NCI-H69 (cell line): ENCODE measurements around the gene DUSP3.
"Not testable (repeated sequence)": the region's sequence is repeated elsewhere in the genome, so short reads cannot be mapped to it uniquely, and the experiment has no call there.

ENCODE experiments used
- DNase-seq: peaks from one replicate; lab custom pipeline; 2025; lab: John Stamatoyannopoulos, UW

DUSP3 gene

DNA sequence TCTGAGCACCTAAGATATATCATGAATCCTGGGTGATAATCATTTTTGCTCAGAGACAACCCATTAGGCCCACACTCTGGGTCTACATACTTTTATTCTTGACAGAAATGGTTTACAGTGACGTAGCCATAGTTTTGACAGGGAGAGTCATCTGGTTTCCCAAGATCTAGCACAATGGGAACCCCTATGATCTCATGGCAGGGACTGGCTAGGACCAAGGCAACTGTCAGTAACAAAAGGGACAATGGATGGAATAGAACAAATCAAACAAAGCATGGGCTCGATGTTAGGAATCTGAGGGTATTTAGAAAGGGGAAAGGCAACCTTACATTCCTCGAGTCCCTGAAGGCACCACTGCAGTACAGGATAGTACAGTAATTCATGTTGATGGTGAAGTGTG lies 22.0 kb upstream of the DUSP3 start:
- no peak for DNase-seq

DNA sequence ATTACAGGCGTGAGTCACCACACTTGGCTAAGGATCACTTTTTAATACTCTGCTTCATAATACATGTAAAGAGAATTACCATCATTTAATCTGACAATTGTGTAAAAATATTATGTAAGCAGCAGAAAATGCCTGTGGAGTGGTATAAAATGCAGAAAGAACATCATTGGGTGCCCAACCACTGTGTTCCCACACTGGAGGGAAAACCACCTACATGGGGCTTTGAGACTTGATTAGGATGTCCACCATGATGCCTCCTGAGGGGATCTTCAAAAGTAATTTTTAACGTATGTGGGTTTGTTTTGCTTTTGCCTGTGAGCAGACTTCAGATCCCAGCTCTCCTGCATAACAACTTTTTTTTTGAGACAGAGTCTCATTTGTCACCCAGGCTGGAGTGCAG lies 20.3 kb upstream of the DUSP3 start:
- no peak for DNase-seq

DNA sequence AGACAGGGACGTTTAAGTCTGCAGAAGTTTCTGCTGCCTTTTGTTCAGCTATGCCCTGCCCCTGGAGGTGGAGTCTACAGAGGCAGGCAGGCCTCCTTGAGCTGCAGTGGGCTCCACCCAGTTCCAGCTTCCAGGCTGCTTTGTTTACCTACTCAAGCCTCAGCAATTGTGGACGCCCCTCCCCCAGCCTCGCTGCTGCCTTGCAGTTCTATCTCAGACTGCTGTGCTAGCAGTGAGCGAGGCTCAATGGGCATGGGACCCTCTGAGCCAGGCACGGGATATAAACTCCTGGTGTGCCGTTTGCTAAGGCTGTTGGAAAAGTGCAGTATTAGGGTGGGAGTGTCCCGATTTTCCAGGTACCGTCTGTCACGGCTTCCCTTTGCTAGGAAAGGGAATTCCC lies 19.2 kb upstream of the DUSP3 start:
- not testable (repeated sequence) for DNase-seq

DNA sequence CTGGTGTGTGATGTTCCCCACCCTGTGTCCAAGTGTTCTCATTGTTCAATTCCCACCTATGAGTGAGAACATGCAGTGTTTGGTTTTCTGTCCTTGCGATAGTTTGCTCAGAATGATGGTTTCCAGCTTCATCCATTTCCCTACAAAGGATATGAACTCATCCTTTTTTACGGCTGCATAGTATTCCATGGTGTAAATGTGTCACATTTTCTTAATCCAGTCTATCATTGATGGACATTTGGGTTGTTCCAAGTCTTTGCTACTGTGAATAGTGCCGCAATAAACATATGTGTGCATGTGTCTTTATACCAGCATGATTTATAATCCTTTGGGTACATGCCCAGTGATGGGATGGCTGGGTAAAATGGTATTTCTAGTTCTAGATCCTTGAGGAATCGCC lies 13.9 kb upstream of the DUSP3 start:
- DNase-seq = not testable (repeated sequence)

DNA sequence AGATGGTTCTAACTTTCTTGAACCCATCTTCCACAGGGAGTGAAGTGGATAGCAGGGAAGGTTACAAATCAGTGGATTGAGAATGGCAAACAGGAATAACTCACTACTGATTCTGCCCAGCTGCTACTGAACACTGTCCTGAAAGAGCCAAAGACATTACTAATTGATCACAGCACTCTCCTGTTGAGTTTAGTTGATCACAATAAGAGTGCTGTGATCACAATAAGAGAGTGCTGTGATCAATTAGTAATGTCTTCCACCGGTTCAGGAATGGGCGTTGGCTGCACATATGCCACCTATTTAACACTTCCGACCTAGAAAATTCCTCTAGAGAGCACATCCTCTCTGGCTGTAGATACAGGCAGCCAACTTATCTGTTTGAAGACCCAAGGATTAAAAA lies 12.8 kb upstream of the DUSP3 start:
- DNase-seq = peak; percentile 29

DNA sequence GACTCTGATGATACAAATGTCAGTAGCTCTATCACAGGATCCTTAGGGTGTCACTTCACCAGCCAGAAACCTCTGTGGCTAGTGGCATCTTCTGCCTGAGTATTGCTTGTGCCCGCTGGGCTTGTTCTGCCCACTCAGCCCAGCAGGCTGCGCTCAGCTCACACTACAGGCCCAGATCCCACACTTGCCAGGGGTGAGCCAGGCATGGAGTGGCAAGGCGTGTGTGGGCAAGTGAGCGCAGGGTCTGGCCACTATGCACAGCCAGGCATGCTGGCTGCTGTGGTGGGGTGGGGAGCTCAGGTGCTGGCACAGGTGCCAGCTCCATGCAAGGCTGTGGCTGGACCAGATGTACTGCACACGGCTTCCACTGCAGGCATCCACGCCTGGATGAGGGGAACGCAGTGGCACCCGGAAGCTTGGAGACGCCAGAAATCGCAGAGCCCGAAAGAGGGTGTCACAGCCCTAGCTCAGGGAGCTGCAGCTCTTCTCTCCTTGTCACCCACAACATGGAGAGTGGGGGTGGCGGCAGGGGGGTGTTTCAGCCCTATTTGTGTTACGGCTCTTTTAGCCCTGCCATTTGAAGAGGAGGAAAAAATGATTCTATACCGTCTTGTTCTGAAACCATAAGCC lies 11.6 kb upstream of the DUSP3 start:
- DNase-seq = peak; percentile 46

DNA sequence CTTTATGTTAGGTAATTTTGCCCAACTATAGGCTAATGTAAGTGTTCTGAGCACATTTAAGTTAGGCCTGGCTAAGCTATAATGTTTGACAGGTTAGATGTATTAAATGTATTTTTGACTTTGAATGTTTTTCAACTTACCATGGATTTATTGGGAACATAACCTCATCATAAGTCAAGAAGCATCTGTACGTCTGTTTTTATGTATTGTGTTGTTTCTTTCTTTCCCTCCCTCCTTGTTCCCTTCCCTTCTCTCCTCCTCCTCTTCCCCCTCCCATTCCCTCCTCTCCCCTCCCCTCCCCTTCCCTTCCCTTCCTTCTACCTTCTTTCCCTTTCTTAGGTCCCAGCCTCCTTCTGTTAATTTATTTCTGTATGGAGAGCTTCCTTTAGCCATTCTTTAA lies 10.7 kb upstream of the DUSP3 start:
- DNase-seq = no peak

DNA sequence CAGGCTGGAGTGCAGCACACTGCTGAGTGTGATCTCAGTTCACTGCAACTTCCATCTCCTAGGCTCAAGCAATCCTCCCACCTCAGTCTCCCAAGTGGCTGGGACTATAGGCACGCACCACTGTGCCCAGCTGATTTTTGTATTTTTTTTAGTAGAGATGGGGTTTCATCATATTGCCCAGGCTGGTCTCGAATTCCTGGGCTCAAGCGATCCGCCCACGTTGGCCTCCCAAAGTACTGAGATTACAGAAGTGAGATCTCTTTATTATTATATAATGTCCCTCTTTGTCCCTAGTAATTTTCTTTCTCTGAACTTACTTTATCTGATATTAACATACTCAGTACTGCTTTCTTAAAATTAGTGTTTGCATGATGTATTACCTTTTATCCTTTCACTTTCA lies 9.8 kb upstream of the DUSP3 start:
- no peak for DNase-seq

DNA sequence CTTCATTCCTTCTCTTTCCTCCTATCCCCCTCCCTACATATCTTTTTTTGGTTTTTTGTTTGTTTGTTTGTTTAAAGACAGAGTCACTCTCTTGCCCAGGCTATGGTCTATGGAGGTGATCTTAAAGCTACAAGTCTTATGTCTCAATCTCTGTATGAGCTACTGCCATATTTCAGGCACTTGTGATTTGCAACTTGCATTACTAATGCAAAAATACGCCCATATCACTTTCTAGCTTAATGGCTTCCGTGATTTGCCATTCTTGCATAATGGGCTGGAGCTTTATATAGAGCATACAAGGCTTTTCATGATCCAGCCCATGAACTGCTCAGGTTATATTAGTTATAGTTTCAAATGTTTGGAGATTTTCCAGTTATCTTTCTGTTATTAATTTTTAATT lies 9.0 kb upstream of the DUSP3 start:
- DNase-seq = no peak

DNA sequence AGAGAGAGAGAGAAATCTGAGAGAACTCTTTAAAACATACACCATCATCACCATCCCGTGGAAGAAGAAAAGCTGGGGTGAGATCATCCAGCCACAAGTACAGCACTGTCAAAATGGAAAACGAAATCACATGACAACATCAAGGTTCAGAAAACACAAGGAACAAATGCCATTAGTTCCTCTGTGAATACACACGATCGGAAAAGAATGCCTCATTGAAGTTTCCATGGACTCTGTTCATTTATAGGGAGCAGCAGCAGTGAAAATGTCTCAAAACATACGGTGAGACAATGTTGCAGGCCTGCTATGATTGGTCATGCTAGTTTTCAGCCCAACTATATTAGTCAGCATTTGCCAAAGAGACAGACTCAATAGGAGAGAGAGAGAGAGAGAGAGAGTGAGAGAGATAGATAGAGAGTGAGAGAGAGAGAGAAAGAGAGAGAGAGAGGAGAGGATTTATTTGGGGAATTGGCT lies 5.9 kb upstream of the DUSP3 start:
- no peak for DNase-seq

DNA sequence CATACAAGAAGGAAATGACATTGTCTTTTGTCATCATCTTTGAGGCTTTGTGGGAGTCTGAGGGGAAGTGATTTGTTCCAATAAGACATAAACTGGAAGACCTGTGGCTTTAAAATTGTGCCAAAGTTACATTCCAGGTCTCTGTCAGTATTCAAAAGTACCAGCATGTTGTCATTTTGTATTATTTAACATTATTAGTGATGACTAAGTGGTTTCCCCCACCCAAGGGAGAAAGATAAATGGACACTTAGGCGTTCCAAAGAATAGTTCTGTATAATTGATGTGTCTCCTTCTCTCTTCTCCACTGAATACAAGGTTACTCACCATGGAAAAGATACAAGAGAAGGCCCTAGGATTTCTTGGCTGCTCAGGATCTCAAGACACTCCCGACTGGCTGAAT lies 5.3 kb upstream of the DUSP3 start:
- DNase-seq = no peak

DNA sequence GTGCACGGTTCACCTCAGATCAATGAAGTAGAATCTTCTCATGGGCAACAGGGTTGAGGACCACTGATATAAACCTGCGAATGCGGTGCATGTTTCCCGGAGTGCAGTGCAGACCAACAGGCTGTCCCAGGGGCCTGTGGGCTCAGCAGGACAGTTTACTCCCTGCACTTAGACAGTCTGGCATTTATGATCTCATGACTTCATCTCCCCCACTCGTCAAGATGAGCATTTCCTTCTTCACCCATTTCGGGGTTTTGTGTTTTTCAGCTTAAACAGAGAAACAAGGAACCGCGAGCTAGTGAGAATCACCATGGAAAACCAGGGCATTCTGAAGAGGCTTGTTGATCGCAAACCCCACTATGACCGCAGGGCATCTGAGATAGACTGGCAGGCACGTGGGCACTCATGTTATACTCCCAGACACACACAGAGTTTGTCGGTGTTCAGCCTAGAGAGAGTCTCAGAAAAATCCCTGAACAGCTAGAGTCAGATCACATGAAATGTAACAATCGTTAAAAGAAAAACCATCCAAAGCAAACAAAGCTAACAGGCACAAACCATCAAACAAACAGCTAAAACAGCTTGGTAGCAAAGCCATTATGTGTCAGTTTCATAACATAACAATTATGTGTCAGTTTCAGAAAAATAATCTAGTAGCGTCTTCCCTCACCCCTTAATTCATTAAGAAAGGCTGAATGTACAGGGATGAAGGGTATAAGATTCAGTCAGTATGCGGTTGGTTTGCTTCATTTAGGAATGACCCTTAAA lies 4.3 kb upstream of the DUSP3 start:
- DNase-seq = no peak

DNA sequence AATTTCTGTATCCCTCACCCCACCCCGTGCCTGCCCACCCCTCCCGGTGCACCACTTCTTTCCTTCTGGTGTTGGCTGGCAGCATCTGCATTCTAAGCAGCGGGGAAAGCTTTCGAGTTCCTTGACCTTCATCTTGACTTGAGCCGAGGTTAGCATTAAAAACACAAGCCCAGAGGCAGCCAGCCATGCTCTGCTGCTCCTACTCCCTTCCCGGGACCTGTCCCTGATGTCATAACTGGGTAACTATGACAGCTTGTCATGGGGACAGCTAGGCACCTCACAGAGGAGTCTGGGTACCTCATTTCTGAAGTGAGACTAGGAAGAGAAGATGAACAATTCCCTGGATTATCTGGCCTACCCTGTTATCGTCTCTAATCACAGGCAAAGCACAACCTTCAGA lies 1.4 kb upstream of the DUSP3 start, which contains the start of gene CFAP97D1:
TSS of gene CFAP97D1 (plus strand) at position 301 of the 400 bp plus-strand sequence. CDS start at position 329, 28 bp downstream.
- no peak for DNase-seq

DNA sequence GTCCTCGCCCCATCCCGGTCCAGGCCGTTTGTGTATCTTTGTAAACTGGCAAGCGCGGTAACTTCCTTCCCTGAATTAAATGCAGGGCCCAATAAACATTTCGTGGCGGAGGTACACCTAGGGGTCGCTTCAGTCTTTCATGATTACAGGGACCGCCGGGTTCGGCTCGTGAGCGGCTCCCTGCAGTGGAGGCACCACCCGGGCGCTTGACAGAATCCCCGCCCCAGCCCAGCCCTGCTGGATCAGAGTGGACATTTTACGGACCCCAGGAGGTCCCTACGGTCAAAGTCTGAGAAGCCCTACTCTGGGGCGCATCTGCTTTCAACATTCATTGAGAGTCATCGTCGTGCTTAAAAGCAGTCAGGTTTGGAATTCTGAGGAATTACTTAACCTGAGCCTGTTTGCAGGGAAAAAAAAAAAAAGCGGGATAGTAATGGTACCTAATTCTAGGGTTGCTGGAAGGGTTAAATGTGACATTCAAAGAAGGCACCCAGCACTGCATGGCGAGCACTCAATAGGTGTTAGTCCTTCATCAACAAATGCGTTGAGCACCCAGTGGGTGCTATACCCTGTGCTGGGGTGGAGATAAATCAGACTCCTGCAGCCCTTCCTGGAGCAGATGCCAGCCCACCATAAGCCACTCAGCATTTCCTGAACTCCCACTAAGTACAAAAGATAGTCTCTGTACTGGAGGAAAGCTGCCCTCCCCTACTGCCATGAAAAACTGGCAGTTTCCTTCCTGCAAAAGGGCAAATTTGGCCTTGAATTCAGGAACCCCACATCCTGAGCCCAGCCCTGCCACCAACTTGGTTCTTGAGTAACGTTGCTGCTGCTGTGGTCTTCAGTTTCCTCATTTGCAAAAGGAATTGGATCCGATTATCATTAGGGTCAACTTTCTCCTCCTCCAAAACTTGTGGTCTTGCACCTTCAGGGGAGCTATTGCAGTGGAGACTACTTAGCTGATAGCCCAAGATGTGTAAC lies 658 bp upstream of the DUSP3 start:
- DNase-seq = no peak

DNA sequence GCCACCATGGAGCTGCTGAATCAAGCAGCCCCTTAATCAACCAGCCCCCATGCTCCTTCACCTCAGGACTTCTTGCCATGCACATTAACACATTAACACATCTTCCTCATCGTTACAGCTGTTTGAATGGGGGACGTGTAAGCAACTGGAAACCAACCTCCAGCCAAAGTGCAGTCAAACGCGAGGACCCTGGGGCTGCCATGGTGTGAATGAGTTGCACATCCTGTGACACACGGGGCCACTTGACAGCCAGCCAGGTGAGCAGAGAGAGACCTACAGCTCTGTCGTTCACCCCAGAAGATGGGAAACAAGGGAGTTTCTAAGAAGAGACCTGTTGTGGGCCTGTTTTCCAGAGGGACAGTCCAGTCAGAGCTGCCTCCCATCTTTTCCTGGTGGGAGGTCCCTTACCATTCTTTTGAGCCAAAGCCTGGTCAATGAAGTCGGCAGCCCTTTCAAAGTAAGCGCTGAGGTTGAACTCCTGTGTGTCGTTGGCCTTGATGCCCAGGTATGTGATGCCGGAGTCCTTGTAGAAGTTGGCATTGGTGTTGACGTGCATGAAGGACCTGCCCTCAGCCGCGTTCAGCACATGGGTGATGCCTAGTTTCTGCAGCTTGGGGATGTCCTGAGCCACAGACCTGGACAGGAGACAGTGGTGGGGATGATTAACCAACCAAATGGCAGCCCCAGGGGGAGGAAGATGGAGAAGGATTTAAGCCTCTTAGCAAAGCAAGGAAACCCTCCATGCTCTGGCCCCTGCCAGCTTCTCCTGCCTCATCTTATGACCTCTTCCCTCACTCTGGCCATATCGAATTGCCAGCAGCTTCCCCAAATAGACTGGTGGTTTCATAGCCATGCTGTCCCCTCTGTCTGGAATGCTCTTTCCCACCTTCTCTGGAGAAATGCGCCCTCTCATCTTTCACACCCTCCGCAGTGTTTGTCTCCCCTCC lies 4.2 kb downstream of the DUSP3 start:
- DNase-seq = no peak

DNA sequence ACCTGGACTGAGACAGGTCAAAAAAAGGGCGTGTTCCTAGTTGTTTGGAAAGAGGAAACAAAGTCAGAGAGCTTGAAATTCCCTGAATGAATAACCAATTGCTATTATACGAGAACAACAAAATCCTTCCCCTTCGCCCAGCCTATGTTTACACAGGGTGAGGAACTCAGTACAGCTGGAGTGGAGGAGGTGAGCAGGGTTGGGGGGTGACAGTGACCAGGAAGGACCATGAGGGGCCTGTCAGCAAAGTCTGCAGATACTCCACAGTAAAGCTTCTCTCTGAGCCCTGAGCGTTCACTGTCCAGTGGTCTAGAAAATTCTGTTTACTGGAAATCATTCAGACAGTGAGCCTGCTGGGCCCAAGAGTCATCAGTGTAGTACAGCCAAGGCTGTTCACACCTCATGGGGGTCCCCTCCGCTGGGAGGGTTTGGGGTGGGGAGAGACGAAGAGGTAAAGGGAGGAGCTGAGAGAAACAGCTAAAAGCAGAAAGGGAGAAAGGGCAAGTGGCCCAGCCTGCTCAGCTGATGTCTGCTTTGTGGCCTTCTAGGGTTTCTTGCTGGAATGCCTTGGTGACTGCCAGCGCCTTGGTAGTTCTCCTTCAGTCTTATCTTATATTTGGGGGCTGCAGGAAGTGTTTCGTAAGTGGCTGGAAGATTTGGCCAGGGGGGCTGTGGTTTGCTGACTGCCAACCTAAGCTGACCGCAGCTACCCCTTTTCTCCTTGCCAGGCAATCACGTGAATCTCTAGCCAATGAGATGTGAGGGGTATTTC lies 5.7 kb downstream of the DUSP3 start:
- no peak for DNase-seq

DNA sequence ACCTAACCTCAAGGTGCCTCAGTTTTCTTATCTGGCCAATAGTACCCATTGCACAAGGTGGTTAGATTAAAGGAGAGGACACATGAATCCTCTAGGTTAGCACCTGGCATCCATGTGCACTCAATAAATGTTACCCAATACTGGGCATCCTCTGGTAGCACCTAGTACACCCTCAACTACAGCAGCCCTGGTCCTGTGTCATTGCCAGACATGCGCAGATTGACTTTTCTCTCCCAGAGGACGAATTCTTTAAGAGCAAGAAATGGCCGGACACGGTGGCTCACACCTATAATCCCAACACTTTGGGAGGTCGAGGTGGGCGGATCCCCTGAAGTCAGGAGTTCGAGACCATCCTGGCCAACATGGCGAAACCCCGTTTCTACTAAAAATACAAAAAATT lies 7.3 kb downstream of the DUSP3 start:
- no peak for DNase-seq

DNA sequence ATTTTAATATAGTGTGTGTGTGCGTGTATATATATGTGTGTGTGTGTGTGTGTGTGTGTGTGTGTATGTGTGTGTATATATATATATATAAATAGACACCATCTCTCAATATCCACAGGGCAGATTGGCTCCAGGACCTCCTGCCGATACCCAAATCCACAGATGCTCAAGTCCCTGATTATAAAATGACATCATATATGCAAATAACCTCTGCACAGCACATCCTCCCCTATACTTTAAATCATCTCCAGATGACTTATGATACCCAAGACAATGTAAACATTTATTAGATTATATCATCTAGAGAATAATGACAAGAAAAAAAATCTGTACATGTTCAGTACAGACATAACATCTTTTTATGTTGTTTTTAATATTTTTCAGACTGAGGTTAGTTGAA lies 7.8 kb downstream of the DUSP3 start:
- DNase-seq = peak; percentile 22

DNA sequence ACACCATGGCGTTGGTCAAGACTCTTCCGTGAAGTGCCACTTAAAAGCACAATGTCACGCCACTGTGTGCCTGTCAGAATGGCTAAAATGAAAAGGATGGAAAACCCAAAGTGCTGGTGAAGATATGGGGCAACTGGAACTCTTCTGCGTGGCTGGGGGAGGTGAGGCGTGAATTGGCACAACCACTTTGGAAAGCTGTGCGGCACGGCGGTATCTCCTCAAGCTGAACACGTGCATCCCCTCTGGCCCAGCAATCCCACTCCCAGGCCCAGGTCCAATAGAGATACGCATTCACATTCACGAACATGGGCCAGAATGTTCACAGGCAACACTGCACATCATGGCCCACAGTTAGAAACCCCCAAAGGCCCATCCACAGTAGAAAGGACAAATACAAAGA lies 8.9 kb downstream of the DUSP3 start:
- no peak for DNase-seq

DNA sequence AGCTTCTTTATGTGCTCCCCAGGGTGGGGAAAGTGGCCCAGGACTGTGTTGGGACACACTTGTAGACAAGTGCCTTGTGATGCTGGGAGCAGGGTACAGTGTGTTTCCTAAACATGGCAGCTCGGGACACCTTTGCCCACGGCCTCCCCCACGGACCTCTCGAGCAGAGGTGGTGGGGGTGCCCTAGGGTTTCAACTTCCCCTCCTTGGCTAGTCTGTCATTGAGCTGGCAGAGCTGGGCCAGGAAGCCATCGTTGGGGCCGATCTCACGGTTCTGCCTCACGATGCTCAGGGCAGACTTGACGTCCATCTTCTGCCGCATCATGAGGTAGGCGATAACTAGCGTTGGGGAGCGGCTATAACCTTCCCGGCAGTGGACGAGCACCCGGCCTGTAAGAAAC lies 9.4 kb downstream of the DUSP3 start:
- no peak for DNase-seq

DNA sequence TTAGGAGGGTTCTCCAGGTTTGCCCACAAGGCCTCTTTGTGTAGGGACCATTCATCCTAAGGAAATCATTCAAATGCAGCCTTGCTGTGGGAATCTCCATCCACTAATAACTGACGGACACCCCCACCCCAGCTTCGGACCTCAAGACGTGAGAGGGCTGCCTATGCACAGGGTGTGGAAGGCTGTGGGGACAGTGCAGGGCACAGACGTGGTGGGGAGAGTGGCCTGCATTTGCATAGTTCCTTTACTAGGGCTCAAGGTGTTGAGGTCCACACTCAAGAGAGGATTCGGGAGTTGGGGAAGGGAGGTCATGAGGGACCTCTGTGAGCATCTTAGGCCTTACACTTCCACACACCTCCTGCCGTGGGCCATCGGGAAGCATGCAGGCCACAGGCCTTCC lies 9.8 kb downstream of the DUSP3 start:
- no peak for DNase-seq
